Activated CD4-positive, alpha-beta T cell treated with anti-CD3 and anti-CD28 coated beads, Interleukin-2, amount 50 U/mL, for 1 hour (primary cell): Measurements from ENCODE around the gene CDH16.
"Not testable (repeated sequence)": the region's sequence is repeated elsewhere in the genome, so short reads cannot be mapped to it uniquely, and the experiment has no call there.

Experiments
- DNase-seq: peaks from one replicate; pipeline ENCODE4 v3.0.0-alpha.2; 2020

Gene CDH16

GRCh38 chr16:66871363-66871762 is 47.3 kb downstream of the CDH16 start:
- not testable (repeated sequence) for DNase-seq

GRCh38 chr16:66869424-66869823 is 49.3 kb downstream of the CDH16 start:
- no peak for DNase-seq

GRCh38 chr16:66863707-66864106 is 55.0 kb downstream of the CDH16 start:
- DNase-seq = no peak

DNA sequence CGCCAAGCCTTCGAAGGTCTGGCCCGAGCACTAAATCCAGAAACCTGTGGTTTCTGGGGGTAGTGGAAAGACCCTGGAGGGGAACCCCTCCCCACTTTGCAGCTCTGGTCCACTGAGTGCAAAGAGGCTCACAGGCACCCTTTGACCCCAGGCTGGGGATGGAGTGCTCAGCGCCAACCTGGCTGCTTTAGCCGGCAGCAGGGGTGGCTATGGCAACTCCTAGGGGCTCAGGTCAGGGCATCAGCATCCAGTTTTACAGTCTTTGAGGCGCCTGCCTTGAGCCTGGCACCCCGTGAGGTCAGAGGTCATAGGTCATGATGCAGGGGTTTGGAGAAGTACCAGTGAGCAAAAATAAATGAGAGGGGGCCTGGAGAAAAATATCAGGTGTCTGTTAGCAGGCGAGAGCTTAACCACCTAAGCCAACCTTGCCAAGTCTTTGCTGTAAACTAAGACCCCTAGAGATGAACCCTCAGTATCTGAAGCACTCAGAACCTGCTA is 56.6 kb downstream of the CDH16 start:
- no peak for DNase-seq

GRCh38 chr16:66859397-66860068 is 59.2 kb downstream of the CDH16 start:
- DNase-seq = no peak

DNA sequence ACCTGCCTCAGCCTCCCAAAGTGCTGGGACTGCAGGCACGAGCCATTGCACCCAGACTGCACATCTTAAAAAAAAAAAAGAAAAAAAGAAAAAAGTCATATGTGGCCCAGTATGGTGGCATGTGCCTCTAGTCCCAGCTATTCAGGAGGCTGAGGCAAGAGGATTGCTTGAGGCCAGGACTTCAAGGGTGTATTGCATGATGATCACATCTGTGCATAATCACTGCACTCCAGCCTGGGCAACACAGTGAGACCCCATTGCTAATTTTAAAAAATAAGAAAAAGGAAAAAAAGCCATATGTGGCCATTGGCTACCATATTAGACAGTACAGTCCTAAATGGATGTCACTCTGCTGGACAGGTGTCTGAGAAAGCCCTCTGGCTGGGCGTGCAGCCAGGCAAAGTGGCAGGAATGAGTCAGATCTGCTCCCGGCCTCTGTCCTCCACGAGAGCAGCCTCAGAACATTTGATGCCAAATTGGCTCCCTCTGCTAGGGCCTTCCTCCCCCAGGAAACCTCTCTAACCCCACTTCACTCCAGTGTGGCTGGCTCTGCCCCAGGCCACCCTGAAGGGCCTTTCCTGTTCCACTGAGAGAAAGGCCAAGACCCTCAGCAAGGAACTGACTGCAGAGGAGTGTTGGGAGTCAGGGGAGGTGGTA is 59.8 kb downstream of the CDH16 start:
- DNase-seq = no peak
